Neural progenitor cell (in vitro differentiated cells): ENCODE results near the gene CTSC.

Experiments
- CTCF ChIP-seq: fragments of 200-600 bp; sonication (generic); IDR thresholded peaks from 2 replicates; pipeline ENCODE4 v1.5.1; 2017; ENCODE audit warnings: antibody characterized with exemption, mild to moderate bottlenecking
- EZH2 ChIP-seq: fragments of 200-600 bp; sonication (generic); IDR thresholded peaks from 2 replicates; pipeline ENCODE4 v1.6.1; 2017; ENCODE audit warnings: antibody characterized with exemption, mild to moderate bottlenecking, moderate library complexity
- EZH2phosphoT487 ChIP-seq: fragments of 200-600 bp; sonication (generic); IDR thresholded peaks from 2 replicates; pipeline ENCODE4 v1.6.1; 2017; ENCODE audit warnings: antibody characterized with exemption

GRCh38 chr11:88315015-88315414 lies 22.5 kb downstream of the CTSC start:
- no peak for TF ChIP-seq CTCF
- TF ChIP-seq EZH2 = no peak
- no peak for TF ChIP-seq EZH2phosphoT487
